NCI-H748 (cell line): Measurements from ENCODE around the gene HIPK4.
A peak's percentile ranks its signal among the peaks of the same experiment; 100 is the strongest.
"Not testable (repeated sequence)": the region's sequence is repeated elsewhere in the genome, so short reads cannot be mapped to it uniquely, and the experiment has no call there.

ENCODE experiments used
- DNase-seq: peaks from one replicate; lab custom pipeline; 2025; ENCODE audit not compliant: unreplicated experiment; lab: John Stamatoyannopoulos, UW

HIPK4 gene

DNA sequence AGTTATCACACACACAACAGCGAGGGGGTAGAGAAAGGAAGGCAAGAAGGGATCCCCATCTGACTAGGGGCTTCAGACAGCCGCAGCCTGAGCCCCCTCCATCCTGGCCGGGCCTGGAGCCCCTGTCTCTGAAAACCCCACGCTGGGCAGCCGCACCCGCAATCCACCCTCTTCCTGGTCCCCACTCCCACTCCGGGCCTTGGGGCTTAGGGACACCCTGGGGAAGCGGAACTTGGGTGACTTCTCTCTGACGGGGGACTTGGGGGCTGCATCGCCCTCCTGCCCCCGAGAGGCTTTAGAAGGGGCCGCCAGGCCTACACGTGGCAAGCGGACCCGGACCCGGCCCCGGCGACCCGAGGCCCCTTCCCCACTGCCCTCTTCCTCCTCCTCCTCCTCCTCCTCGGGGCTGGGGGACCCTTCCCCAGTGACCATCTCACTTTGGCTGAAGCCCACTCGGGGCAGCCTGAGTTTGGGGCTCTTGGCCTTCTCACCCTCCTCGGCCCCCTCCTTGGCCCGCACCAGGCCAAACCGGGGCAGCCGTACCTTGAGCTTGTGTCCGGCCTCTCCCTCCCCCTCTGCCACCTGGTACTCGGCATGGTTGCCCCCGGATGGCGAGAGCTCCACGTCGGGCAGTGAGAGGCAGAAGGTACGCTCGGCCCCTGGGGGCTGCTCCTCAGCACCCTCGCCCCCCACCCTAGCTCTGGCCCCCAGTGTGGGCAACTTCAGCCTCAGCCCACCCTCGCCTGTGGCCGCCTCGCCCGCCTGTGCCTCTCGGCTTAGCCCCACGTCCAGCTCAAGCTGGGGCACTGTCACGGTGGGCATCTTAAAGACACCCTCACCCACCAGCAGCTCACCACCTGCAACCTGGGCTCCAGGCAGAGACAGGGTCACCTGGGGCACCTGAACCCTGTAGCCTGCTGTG lies 4.2 kb upstream of the HIPK4 start:
- no peak for DNase-seq

DNA sequence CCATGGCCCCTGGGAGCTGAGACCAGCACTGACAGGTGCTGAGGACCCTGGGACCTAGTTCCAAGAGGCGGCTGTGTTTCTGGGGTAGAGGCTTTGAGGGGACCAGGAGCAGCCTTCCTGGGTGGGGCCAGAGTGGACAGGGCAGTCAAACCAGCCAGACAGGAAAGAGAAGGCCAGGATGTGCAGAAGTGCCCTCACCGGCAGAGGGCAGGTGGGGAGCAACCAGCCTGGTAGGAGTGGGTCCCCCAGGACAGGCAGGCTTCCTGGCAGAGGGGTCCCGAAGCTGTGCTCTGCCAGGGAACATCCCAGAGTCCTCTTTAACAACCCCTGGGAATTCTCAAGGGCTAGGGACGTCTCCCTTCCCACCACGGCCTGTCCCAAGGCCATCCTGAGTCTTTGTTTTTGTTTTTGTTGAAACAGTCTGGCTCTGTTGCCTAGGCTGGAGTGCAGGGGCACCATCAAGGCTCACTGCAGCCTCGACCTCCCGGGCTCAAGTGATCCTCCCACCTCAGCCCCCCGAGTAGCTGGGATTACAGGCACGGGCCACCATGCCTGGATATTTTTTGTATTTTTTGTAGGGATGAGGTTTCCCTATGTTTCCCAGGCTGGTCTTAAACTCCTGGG lies 3.0 kb upstream of the HIPK4 start:
- peak; percentile 20 for DNase-seq

DNA sequence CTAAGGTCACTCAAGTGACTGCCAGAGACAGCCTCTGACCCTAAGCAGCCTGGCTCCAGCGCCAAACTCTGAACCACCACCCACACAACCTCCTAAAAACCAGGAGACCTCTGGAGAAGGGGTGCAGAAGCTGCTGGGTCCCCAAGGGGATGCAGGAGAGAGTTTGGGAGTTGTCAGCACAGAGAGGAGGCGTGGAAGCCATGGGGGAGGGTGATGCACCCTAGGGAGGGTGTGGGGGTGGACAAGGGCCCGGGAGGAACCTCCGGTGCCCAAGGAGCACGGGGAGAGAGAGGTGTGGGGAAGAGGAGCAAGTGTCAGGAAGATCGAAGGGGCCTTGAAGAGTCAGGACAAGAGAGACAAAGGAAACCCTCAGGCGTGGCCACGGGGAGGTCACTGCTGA lies 2.1 kb upstream of the HIPK4 start:
- no peak for DNase-seq

DNA sequence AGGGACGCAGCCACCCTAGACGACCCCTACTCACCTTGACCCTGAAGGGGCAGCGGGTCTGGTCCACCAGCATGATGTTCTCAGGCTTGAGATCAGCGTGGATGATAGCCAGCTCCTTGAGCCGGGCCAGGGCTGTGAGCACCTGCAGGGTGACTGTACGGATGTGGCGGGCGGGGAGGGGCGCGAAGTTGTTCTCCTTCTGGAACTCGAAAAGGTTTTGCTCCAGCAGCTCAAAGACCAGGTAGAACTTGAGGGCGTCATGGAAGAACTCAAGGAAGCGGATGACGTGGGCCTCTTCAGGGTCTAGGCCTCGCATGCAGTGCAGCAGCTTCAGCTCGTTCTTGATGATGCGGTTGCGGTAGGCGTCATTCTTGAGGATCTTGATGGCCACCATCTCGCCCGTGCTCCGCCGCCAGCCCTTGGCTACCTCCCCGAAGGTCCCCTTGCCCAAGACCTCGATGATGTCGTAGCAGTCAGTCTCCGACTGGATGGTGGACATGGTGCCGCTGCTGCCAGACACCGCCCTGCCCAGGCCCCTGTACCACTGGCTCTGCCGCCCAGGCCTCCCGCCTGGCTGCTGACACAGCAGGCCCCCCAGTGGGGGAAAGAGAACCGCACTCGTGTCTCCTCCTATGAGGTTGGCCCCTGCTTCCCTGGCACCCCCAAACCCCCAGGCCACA lies 437 bp downstream of the HIPK4 start:
- no peak for DNase-seq

DNA sequence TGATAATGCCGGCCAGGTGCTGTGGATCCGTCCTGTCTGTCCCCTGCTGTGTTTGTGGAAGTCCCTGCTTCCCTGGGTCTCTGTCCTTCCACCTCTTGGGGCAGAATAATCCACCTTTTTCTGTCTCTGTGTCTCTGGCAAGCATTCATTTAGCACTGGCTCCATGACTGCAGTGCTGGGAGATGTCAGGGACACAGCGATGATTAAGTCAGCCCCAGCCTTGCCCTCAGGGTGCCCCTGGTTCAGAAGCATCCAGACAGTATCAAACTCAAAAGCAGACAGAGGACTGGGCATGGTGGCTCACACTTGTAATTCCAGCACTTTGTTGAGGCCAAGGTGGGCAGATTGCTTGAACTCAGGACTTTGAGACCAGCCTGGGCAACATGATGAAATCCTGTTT lies 1.5 kb downstream of the HIPK4 start:
- no peak for DNase-seq

DNA sequence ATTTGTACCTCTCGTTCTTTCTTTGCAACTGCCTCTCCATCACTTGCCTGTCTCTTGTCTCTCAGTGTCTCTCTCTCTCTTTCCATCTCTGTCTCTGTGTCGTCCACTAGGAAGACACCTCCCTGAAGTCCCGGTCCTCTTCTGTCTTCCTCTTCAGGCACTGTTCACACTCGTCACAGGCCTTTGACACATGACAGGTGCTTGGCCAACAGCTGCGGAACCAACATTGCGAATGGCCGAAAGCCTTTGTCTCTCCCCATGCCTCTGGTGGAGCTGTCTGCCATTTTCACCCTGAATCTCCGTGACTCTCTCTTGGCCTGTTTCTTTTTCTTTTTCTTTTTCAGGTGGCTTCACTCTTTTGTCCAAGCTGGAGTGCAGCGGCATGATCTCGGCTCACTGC lies 2.8 kb downstream of the HIPK4 start:
- no peak for DNase-seq

DNA sequence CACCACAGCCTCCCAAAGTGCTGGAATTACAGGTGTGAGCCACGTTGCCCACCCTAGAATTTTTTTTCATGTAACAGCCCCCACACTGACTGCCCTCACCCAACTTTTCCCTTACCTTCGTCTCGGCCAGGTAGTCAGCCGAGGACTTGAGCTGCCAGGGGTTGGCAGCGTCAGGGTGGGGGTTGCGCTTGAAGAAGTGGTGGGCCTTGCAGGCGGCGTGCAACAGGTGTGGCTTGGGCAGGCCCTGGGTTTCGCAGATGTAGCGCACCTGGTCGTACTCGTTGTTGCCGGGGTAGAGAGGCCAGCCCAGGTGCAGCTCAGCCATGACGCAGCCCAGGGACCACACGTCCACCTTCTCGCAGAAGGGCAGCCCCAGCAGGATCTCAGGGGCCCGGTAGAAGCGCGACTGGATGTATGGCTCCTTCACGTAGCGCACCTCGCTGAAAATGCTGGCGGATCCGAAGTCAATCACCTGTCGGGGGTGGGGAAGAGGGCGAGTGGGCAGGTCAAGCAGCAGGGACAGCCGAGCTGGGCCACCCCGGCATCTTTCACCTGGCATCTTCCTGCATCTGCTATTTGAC lies 6.2 kb downstream of the HIPK4 start:
- no peak for DNase-seq

DNA sequence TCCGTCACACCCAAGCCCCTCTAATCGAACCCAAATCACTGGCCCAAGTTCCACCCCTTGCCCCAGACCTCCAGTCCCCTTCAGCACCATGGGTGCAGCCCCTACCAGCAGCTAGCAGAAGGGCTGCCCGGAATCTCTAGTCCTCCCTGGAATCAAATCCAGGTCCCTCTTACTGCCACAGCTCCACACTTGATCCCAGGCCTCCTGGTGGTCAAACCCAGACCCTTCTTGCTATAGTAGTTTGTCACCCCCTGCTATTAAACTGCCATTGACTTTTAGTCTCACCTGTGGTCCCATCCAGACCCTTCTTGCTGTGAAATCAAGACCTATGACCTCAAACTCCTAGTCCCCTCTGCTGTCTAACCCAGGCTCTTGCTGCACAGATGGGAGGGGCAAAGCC lies 8.7 kb downstream of the HIPK4 start:
- DNase-seq, result no peak

DNA sequence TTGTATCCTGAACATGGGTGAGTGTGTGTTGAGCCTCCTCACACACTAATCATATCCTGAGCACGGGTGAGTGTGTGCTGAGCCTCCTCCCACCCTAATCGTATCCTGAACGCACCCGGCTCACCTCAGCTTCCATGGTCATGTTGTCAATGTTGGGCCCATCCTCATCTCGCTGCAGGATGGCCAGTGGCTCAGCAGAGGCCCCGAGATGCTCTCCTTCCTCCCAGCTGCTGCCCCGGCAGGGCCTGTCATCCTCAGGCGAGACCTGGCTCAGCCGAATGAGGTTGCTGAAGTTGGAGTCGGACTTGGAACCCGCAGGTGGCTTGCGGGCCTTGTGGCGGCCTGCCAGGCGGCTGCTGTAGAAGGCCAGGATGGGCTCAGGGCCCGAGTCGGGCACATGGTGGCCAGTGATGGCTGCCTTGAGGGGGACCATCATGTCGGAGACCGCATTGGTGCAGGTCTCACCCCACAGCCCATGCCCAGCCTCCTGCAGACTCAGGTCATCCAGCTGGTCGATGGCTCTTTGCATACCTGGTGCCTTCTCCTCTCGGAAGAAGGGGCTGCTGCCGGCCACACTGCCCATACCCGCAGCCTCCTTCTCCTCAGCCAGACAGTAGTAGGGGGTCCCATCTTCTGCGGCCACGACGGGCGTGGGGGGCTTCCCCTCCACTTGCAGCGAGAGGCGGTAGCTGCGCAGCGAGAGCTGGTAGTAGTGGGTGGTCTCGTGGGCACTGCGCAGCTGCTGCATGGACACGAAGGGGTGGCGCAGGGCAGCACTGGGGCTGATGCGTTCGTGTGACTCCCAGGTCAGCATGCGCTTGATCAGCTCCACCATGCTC lies 9.6 kb downstream of the HIPK4 start:
- DNase-seq, result no peak

DNA sequence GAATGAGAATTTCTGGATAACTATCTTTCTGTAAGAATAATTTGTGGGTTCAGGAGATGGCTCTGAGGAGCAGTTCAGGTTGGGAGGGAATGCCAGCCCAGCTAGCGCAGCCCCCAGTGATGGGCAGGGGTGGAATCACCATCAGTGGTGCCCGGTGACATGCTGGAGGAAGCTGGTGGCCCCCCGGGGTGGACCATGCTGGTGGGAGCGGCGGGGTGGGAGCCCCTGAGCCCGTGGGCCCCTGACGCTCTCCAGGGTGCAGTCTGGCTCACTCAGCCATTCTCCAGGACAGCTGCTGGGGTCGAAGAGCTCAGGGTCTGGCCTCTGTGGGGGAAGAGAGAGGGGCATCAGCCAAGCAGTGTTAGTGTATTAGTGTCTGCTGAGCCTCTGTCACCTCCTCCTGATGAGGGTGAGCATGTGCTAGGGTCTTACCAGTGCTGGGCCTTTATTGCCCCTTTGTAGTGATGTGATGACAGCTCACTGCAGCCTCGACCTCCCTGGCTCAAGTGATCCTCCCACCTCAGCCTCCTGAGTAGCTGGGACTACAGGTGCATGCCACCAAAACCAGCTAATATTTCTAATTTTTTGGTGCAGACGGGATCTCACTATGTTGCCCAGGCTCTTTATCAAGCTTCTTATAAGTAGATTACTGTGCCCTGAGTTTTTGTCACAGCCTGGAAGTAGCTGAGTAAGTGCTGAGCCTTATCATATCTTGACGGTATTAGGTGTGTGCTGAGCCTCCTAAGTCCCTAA lies 10.4 kb downstream of the HIPK4 start:
- DNase-seq, result no peak

DNA sequence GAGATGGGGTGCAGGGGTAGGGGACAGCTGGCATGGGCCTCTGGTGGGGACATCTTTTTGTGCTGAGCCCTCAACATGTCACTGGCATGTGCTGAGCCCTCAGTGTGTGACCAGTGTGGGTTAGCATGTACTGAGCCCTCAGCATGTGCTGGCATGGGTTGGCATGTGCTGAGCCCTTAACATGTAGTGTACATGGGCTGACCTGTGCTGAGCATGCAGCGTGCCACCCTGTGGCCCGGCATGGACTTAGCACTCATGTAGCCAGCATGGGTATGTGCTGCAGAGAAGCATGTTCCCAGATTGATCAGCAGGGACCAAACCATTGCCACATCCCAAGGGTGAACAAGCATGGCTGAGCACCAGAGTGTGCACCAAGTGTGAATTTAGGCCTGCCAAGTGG lies 11.5 kb downstream of the HIPK4 start:
- DNase-seq, result no peak

DNA sequence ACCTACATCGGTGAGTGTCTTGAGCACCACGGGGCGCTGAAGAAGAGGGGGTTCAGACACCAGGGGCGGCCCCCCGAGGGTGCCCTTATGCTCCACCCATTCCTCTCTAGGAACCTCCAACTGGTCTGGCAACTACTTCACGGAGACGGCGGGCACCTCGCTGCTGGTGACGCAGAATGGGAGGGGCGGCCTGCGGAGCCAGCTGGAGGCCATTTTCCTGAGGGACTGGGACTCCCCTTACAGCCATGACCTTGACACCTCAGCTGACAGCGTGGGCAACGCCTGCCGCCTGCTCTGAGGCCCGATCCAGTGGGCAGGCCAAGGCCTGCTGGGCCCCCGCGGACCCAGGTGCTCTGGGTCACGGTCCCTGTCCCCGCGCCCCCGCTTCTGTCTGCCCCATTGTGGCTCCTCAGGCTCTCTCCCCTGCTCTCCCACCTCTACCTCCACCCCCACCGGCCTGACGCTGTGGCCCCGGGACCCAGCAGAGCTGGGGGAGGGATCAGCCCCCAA lies 12.1 kb downstream of the HIPK4 start:
- DNase-seq, result no peak

DNA sequence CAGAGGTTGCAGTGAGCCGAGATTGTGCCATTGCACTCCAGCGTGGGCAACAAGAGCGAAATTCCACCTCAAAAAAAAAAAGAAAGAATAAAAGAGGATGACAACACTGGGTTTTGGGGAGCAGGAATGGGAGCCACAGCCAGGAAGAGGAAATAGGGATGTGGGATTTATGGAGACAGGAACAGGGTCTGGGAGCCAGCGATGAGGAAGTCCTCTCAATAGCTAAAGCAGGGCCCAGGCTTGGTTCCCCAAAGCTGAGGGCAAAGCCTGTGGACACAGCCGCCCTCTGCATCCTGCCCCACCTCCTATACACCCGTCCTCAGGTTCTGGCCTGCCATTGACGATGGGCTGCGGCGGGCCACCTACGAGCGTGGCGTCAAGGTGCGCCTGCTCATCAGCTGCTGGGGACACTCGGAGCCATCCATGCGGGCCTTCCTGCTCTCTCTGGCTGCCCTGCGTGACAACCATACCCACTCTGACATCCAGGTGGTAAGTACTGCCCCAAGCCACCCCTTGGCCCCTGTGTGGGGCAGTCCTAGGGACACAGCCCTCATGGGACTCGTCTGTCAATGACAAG lies 13.6 kb downstream of the HIPK4 start:
- no peak for DNase-seq

DNA sequence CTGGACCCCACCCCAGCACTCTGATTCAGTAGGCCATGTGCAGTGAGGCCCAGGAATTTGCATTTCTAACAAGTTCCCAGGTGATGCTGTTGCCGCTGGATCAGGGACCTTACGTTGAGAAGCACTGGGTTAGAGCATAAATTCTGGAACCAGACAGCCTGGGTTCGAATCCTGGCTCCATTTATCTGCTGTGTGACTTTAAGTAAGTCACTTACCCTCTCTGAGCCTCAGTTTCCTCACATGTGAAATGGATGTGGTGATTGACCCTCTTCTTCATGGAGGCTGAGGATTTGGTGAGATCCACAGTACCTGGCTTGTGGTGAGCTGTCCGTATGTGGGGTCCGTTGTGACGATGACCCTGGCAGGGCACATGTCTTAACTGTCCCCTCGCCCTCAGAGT lies 15.9 kb downstream of the HIPK4 start:
- DNase-seq, result no peak

DNA sequence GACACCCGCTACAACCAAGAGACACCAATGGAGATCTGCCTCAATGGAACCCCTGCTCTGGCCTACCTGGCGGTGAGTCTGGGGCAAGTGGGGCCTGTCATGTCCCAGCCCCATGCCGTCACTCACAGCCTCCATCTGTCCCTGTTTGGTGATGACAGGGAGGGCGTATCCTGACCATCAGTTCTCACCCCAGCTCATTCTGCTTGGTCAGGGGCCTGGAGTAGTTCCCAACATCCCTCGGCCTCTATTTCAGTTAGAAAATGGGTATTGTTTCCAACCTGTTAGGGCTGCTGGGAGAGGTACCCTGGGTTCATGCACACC lies 18.2 kb downstream of the HIPK4 start:
- DNase-seq, result no peak

DNA sequence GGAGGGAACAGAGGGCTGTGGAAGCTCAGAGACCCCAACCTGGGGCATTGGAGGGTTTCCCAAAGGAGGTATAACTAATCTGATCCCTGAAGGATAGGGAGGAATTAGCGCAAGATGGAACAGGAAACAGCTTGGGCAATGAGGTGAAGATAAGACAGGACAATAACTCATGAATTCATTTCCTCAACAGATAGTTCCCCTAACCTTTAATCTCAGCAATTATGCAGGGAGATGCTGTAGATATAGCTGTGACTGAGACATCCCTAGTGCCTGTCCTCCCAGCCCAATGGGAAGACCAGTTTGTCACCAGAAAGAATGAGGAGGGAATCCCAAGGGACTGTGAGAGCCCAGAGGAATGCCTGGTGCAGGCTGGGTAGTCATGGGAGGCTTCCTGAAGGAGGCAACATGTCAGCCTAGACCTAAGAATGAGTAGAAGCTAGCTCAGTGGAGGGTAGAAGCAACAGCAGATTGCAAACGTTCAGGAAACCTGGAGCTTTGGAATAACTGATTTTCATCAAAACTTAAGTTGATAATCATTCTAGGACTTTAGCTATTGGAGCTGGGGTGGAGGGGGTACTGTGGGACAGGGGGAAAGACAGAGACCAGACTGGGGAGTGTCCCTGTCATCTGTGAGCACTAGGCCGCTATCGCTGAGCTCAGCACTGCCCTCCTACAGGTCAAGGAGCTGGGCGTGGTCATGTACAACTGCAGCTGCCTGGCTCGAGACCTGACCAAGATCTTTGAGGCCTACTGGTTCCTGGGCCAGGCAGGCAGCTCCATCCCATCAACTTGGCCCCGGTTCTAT lies 18.8 kb downstream of the HIPK4 start:
- DNase-seq, result no peak

DNA sequence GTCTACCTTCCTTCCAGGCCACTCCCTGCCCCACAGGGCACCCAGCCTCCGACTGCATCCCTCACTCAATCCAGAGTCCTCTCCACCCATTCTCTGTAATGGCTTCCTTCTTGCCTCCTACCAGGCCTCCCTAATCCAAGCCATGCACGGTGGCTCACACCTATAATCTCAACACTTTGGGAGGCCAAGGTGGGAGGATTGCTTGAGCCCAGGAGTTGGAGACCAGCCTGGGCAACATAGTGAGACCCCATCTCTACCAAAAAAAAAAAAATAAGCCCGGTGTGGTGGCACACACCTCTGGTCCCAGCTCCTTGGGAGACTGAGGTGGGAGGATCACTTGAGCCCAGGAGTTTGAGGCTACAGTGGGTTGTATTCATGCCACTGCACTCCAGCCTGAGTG lies 19.7 kb downstream of the HIPK4 start:
- DNase-seq, result not testable (repeated sequence)

DNA sequence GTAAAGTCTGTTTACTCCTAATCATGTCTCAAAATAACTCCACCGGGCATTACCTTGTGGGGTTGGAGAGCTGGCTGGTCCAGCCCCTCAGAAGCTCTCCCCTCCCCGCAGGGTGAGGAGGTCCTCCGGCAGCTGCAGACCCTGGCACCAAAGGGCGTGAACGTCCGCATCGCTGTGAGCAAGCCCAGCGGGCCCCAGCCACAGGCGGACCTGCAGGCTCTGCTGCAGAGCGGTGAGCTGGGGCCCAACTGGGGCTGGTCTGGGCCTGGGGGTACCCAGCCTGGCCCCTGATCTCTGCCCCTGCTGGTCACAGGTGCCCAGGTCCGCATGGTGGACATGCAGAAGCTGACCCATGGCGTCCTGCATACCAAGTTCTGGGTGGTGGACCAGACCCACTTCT lies 20.2 kb downstream of the HIPK4 start:
- DNase-seq, result no peak
